Hippocampal formation (tissue), 2 donors: ENCODE data around the gene OR4F29.
"Not testable (repeated sequence)": the region's sequence is repeated elsewhere in the genome, so short reads cannot be mapped to it uniquely, and the experiment has no call there.

Source experiments
- DNase-seq, 2 donors: peaks; one replicate each; lab custom pipeline; 2025; lab: John Stamatoyannopoulos, UW

The OR4F29 gene

GRCh38 chr1:451578-451977, at the start of gene OR4F29:
OR4F29 (minus strand) TSS chr1:451678; CDS start chr1:451678, 0 bp downstream.
- not testable (repeated sequence) for DNase-seq
